ENCODE results near the gene SAMHD1.

- TF ChIP-seq CTCF (IDR thresholded peaks at IDR 0.05), result no peak
- no peak for TF ChIP-seq POLR2A (IDR thresholded peaks at IDR 0.05)
- TF ChIP-seq EP300 (IDR thresholded peaks at IDR 0.05), result no peak
- TF ChIP-seq POLR2AphosphoS5 (IDR thresholded peaks at IDR 0.05), result peak; percentile 38
Observed at GRCh38 chr20:36856691-36857635, 94.5 kb downstream of the SAMHD1 start.
